WERI-Rb-1 (cell line): Measurements from ENCODE around the gene DHH.
"Not testable (repeated sequence)": the region's sequence is repeated elsewhere in the genome, so short reads cannot be mapped to it uniquely, and the experiment has no call there.

Source experiments
- DNase-seq: peaks from one replicate; pipeline ENCODE4 v3.0.0-alpha.2; 2020
- H3K27ac ChIP-seq: fragments of 250-450 bp; sonication (Bioruptor Pico); 2 replicates; pipeline ENCODE4 v1.5.1; 2020; ENCODE audit warnings: mild to moderate bottlenecking, moderate library complexity
- H3K27me3 ChIP-seq: fragments of 250-450 bp; sonication (Bioruptor Pico); 2 replicates; pipeline ENCODE4 v1.5.1; 2021; ENCODE audit warnings: mild to moderate bottlenecking, low read depth, moderate library complexity; ENCODE audit not compliant: insufficient read depth, severe bottlenecking
- H3K36me3 ChIP-seq: fragments of 250-450 bp; sonication (Bioruptor Pico); 2 replicates; pipeline ENCODE4 v1.5.1; 2020; ENCODE audit warnings: mild to moderate bottlenecking, moderate library complexity
- H3K4me3 ChIP-seq: 2 replicates; pipeline ENCODE4 v1.5.1; 2011; ENCODE audit warnings: low read depth, mild to moderate bottlenecking, control low read depth, low read length
- H3K9me3 ChIP-seq: fragments of 250-450 bp; sonication (Bioruptor Pico); 2 replicates; pipeline ENCODE4 v1.5.1; 2021; ENCODE audit warnings: mild to moderate bottlenecking, moderate library complexity; ENCODE audit not compliant: severe bottlenecking
- CTCF ChIP-seq: IDR thresholded peaks from 2 replicates; pipeline ENCODE4 v1.5.1; 2011; ENCODE audit warnings: low read depth, mild to moderate bottlenecking, control low read depth, inconsistent platforms, low read length

Gene DHH

DNA sequence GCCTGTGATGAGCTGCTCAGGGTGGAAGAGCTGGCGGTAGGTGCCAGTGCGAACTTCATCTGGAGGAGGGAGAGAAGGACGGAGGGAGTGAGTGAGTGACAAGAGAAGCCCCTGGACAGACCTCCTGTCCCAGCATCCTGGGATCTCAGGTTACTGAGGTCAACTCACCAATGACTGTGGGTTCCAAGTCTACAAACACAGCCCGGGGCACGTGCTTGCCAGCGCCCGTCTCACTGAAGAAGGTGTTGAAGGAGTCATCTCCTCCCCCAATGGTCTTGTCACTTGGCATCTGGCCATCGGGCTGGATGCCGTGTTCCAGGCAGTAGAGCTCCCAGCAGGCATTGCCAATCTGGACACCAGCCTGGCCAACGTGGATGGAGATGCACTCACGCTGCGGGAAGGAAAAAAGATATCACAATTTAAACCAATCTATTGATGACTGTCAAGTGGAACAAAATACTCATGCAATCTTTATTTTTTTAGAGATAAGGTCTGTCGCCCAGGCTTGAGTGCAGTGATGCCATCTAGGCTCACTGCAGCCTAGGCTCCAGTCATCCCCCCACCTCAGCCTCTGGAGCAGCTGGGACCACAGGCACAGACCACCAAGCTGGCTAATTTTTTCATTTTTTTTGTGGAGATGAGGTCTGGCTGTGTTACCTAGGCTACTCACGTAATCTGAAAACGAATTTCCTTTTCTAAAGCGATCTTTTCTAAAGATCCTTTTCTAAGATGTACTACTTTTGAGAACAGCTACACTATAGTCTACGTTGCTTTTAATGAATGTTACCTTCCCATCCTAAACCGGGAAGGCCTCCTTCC is 34.9 kb upstream of the DHH start:
- Histone ChIP-seq H3K4me3 (peak overlapping the region; percentile 95), H3K27me3 (no peaks in the 10 kb centered on the region), H3K9me3 (no peaks in the 10 kb centered on the region), H3K27ac (peak overlapping the region; percentile 99), H3K36me3 (peaks cover 42% of the 10 kb centered on the region)
- no peak for TF ChIP-seq CTCF
- DNase-seq, result no peak

GRCh38 chr12:49127971-49128370 is 33.4 kb upstream of the DHH start:
- H3K4me3 ChIP-seq, H3K27ac ChIP-seq, DNase-seq, H3K27me3 ChIP-seq, H3K9me3 ChIP-seq: not testable (repeated sequence)
- peaks cover 42% of the 10 kb centered on the region for H3K36me3 ChIP-seq

- Histone ChIP-seq H3K36me3 (peaks cover 42% of the 10 kb centered on the region), H3K27me3 (no peaks in the 10 kb centered on the region), H3K27ac (no peak overlapping the region), H3K4me3 (no peak overlapping the region), H3K9me3 (peaks cover 2% of the 10 kb centered on the region)
- DNase-seq, result no peak
- TF ChIP-seq CTCF, result no peak
Observed at GRCh38 chr12:49126852-49127763, 32.5 kb upstream of the DHH start.

GRCh38 chr12:49121047-49121696 is 26.6 kb upstream of the DHH start:
- no peak overlapping the region for H3K27ac ChIP-seq
- DNase-seq, result peak; percentile 68

GRCh38 chr12:49111206-49111605 is 16.6 kb upstream of the DHH start:
- TF ChIP-seq CTCF, result no peak
- H3K27ac ChIP-seq, result peak overlapping the region; percentile 36; the same call in 1 of the 2 replicates
- H3K9me3 ChIP-seq, result peaks cover 3% of the 10 kb centered on the region
- H3K4me3 ChIP-seq, result peak overlapping the region; percentile 98
- H3K27me3 ChIP-seq, result no peaks in the 10 kb centered on the region
- H3K36me3 ChIP-seq, result peaks cover 6% of the 10 kb centered on the region; the same call in 1 of the 2 replicates
- DNase-seq, result no peak

More at GRCh38 chr12:49121047-49121696, 26.6 kb upstream of the DHH start:
- TF ChIP-seq CTCF, result peak; percentile 70
- Histone ChIP-seq H3K36me3 (no peaks in the 10 kb centered on the region), H3K9me3 (peaks cover 2% of the 10 kb centered on the region), H3K27me3 (no peaks in the 10 kb centered on the region), H3K4me3 (no peak overlapping the region)
